ENCODE data around the gene LSM12.

The LSM12 gene

DNA sequence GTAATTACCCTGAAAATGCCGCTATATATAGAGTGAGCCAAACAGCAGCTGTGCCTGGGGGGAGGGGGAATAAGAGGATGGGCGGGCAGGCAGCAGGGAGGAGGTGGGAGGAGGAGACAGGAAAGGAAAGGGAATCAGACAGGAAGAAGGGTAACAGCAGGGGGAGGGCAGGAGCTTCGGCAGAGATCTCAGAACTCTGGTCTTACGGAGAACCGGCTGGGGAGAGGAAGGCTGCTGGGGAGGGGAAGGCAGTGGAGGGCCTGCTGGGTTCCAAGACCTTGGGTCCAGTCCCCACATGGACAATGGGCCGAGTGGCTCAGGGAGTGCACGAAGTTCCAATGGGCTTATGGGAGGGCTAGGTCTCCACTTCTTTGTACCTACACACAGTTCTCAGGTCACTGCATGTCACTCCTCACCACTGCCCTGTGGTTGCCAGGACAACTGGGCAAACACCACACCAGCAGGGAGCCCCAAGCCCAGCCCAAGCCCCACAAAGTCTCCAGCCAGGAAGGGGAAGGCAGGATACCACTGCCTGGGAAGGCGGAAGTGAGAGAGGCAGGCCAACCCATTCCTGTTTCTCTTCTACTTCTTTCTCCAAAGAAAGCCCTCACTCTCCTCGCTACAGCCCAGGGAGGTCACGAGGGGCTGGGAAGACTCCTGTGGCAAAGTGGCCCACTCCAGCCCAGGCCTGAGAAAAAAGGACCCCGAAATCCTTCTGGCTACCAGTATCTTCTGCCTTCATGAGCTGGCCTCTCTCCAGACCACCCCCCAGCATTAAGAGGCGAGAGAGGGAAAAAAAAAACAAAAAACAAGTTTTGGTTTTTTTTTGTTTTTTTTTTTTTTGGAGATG, 29.4 kb upstream of the LSM12 start:
- peak; percentile 61 for DNase-seq

DNA sequence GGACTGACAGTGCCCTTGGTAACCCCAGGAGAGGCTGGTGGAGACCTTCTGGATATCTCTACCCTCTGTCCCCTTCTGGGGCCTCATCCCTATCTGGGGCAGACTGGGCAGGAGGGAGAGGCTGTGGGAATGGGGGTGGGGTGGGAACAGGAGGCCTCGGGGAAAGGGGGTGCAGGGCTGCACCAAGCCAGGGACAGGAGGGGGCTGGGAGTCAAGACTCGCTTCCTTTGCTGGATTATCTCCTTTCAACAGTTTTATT, 28.8 kb upstream of the LSM12 start:
- no peak for DNase-seq

DNA sequence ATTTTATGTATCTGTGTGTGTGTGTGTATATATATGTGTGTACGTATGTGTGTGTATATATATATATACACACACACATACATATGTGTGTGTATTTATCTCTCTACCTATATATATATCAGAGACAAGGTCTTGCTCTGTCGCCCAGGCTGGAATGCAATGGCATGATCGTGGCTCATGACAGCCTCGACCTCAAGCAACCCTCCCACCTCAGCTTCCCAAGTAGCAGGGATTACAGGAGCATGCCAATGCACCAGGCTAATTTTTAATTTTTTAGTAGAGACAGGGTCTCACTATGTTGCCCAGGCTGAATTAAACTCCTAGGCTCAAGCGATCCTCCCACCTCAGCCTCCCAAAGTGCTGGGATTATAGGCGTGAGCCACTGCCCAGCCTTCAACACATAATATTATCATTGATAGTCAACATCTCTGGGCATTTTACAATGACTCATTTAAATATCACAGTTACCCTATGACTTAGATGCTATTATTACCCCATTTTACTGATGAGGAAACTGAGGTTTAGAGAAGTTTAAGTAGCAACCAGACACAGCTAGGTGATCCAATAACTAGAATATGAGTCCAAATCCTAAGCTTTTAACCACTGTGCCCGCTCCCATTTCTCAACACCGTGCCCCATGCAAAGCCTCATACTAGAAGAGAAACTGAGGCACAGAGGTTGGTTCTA, 28.4 kb upstream of the LSM12 start:
- no peak for DNase-seq

DNA sequence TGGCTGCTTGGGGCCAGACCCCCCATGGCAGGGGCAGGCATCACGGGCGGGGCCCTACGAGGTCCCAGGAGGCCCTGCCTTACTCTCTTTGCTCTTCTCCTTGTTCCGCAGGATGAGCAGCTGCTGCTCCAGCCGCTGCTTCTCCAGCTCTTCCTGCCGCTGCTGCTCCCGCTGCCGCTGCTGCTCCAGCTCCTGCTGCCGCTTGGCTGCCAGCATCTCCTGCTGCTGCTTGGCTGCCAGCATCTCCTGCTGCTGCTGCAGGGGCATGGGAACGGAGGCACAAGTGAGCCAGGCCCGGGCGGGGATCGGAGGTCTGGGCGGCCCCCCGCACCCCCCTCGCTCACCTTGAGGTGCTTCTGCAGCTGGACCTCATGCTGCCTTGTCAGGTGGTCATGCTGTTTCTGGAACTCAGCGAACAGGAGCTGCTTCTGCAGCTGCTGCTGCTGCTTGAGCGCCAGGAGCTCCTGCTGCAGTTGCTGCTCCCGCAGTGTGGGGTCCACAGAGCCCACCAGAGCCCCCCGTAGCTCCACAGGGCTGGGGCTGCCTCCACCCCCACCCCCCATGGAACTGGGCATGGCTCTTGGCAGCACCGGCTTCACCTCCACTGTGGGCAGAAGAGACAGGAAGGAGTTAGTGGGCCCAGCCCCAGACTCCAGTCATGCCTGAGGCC, 26.9 kb upstream of the LSM12 start:
- DNase-seq: no peak

DNA sequence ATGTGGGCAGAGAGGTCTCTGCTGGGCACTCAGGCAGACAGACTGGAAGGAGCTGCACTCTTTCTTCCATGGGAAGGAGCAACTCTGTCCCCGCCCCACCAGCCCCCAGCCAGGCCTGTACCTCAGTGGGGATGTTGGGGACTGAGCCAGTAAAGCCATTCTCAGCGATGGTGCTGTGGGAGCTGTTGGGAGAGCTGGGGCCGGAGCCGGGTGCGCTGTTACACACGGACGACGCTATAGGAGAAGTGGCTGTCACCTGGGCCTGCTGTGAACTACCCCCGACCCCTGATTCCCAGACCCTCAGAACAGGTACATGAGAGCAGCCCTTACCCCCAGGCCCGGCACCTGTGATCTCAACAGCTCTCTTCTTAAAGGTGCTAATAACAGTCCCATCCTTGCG, 25.6 kb upstream of the LSM12 start:
- no peak for DNase-seq

DNA sequence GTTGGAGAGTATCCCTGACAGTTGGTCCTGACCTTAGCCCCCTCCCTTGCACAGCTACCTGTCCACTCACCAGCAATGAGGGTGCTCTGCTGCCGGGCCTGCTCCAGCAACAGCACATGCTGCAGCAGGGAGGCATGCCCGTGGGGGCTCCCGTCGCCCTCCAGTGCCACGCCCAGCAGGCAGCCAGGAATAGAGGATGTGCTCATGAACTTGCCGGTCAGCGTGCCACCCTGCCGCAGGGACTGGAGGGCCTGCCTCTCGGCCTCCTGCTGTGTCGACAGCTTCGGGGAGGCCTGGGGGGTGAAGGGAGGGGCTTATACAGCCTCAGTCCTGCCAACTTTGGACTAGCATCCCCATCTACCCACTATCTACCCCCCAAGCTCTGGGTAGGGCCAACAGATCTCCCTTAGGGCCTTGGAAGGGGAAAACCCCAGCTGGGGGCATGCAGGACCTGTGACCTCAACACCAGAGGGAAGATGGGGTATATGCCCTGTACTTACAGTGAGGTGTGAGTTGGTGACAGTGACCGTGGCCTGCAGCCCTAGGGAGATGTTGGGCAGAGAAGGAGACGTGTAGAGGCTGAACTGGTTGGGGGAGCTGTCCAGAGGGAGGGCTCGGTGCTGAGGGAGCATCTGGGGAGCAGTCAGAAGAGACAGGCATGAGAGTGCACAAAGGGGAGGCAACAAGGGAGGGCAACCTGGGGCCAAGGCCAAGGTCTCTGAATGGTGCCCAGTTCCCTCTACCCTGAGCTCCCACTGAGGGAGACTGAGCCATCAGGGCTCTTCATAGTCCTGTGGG, 24.9 kb upstream of the LSM12 start:
- DNase-seq: no peak

DNA sequence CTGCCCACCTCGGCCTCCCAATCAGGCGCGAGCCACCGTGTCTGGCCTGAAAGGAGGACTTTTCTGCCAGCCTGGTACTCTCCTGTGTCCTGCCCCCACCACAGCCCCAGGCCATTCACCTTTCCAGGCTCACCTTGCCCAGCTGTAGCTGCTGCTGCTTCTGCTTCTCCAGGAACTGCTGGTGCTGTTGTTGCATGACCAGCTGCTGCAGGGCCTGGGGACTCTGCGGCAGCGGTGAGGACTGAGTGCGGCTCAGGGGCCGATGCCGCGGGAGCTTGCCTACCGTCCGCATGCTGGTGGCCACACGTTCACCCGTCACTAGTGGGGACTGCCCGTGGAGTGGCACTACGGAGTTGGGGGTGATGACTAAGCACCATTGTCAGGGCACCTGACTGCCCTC, 21.8 kb upstream of the LSM12 start:
- DNase-seq: no peak

DNA sequence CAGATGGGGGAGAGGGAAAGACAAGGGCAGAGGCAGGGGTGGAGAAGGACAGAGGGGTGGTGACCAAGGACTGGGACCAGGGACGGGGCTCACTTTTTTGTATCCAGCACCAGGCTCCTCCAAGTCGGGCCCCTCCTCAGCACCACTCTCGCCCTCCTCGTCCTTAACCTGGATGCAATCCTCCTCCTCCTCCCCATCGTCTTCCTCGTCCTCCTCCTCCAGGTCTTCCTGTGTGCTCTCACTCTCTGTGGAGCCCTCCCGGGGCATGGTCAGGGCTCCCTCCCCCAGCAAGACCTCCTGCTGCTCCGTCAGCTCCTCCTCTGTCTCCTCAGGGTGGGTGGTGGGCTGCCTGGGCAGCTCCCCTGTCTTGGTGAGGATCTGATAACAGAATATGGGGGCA, 20.8 kb upstream of the LSM12 start:
- DNase-seq: no peak

DNA sequence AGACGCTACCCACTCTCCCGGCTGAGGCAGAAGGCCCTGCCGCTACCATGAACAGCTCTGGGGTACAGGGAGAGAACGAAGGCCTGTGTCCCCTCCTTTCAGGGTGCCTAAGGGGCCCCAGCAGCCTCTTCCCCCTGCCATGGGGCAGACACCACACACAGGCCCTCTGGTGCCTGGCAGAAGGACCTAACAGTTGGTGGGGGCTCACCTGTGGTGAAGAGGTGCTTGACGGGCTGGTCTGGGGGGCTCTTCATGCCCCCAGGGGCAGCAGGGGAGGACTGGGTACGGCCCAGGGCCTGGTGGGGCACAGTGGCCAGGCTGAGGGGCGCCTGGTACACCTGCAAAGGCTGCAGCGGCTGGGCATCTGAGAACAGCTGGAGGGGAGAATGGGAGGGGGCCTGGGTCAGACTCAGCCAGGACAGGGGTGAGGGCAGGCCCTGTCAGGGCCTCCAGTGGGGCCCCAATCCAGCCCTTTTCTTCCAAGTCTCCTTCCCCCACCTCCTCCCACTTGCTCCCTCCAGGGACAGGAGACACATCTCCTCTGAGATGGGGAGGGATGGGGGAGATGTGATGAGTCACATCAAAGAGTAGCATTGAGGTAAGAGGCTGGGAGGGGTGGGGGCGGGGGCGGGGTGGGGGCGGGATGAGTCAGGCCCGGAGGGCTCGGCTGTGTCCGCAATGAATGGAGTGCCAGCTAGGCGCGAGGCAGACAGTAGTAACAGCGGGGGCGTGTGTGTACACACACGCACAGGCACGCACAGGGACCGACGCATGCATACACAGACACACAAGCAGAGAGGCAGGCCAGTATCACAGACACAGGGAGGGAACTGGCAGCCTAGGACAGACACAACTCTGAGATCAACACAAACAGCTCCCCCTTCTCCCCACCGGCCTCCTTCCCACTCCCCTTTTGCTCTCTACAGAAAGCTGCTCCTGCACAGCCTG, 20.2 kb upstream of the LSM12 start:
- DNase-seq: no peak

DNA sequence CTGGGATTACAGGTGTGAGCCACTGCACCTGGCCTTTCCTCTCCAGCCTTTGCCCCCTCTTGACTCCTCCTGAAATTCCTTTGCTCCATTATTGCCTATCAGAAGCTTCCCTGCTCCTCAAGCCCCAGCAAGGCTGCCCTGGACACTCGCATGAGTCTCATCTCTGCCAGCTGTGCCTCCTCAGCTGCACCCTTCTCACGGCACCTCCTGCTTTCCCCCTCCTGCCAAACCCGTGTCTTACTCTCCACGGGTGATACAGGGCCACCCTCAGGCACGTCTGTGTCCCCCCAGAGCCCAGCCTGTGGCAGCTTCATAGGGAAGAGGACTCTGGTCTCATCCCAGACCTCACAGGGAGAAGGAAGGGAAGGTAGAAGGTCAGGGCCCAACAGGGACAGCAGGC, 19.4 kb upstream of the LSM12 start:
- no peak for DNase-seq

DNA sequence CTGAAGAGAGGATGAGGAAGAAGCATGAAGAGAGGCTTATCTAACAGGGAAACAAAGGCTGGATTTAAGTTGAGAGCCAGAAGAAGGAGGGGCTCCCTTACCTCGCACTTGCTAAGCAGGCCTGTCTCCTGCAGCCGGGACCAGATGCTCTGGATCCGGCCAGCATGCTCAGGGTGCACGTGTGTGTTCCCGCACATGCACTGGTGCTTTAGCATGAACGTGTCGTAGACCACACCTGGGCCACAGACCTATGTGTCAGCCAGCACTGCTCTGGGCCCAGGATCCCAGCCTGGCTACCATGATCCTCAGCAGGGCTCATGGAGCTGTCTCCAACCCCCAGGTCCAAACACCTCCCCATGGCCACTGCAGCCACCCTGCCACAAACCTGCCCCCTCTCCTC, 18.4 kb upstream of the LSM12 start:
- DNase-seq: no peak

DNA sequence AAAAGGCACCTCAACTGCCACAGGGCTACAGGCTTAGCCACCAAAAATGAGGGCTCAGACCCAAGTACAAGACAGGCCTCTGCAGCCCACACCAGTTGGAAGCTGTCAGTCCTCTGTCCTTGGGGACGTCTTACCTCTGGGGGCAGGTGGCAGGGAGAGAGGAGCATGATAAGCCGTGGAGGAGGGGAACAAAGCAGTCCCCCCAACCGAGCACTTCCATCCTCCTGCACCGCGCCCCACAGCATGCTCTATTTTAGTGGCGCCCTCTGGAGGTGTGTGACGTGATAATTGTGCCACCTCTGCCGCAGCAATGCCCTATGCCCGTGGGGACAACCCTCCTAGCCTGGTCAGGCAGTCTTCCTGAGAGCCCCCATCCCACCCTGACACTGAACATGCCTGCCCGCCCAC, 17.7 kb upstream of the LSM12 start:
- no peak for DNase-seq

DNA sequence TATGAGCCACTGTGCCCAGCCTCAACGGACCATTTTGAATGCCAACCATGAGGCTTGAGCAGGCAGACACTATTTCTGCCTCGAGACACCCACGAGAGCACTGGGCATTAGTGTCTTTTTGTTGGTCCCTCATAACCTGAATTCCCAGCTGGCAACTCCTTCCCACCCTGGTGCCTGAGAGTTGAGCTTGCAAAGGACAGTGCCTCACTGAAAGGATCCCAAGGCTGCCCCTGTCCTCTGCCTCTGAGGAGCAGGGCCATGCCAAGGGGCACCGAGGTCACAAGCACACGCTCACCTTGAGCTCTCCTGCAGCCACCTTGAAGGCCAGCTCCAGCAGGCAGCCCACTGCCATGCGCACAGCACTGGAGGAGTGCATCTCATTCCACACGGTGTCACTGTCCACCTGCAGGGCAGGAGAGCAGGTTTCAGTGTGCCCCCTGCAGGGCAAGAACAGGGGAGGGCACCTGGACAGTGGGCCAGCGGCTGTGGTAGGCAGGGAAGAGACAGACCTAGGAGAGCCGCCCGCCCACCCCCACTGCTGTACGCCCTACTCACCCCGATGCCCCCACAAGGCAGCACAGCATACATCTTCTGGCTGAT, 16.9 kb upstream of the LSM12 start:
- no peak for DNase-seq

DNA sequence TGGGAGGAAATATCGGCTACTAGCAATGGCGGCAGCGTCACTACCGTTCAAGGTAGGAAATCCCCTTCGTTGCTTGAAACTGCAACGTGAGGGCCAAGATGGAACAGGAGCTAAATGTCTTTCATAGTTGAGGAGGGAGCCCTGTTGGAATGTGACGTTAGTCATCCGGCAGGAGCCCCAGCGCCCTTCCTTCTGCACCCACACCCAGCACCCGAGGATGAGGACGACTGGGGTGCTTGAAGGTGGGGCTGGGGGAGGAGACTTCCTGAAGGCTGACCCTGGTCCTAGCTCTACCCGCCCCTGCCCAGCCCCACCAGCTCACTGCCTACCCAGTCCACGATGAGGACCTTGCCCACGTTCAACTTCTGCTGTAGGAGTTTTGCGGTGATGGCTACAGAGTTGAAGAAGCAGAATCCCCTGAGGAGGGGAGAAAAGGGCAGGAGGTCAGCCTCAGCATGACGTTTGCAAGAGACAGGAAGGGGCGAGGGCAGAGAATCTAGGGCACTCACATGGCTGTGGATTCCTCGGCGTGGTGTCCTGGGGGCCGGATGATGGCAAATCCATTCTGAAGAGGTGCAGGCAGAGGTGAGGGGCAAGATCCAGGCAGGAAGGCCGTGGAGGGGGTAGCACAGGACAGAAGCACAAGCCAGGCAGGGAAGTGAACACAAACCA, 15.9 kb upstream of the LSM12 start:
- no peak for DNase-seq

DNA sequence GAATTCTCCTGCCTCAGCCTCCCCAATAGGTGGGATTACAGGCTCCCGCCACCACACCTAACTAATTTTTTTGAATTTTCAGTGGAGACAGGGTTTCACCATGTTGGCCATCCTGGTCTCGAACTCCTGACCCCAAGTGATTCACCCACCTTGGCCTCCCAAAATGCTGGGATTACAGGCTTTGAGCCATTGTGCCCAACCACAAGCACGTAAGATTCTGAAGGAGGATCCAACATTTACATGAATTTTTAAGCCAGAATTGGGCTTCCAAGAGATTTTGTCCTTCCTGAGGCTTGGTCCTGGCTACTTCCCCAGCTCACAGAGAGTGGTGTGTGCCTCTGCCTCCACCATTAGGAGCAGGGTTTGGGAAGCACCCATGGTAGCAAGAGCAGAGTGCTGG, 15.2 kb upstream of the LSM12 start:
- no peak for DNase-seq

DNA sequence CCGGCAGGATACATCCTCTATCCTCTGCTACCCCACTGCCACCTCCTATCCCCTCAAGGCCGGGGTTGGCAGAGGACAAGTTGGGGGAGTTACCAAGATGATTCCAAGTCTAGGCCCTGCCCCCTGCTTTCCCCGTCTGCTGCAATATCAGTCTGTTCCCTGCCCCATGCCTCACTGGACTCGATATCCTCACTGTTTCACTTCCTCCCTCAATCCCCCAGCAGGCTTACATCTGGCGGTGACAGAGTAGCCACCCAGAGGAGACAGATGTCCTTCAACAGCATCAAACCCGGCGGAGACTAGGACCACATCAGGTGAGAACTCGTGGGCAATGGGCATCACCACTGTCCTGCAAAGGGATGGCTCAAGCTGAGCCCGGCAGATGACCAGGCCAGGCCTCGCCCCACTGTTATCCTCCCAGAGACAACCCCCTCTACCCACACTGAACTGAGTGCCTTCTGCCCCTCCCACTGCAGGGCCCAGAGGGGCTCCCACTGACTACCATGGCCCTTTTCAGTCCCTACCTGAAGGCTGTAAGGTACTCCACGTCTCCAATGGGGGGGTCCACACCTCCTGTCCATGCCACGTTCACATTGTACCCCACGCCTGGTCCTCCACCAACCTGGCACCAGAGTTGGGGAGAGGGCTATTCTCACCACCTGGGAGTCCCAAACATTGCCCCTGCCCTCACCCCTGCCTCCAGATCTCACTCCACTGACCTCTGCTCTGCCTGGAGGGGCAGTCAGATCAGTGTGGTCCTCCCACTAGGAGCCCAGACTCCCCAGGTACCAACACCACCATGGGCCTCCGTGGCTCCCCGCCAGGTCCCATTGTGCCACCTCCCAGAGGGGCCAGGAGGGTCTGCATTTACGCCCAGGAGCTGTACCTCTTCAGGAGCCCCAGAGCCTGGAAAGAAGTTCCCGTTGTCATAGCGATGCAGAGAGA, 13.7 kb upstream of the LSM12 start:
- DNase-seq: no peak

DNA sequence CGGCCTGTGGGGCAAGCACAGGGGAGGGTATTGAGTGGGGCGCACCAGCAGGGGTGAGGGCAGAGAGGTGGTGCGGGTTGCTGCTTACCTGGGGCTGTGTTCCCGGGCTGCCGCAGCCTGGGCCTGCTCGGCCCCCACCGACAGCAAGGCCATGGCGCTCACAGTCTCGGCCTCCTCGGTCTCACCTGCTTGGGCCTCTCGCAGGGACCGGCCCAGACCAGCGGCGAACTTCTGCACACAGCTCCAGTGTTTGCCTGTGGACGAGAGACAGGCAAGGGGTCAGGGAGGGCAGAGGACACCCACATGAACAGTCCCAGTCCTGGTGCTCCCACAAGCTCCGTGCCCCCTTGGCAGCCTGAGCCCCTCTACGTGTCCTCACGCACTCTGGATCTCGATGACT, 11.9 kb upstream of the LSM12 start:
- DNase-seq: no peak

DNA sequence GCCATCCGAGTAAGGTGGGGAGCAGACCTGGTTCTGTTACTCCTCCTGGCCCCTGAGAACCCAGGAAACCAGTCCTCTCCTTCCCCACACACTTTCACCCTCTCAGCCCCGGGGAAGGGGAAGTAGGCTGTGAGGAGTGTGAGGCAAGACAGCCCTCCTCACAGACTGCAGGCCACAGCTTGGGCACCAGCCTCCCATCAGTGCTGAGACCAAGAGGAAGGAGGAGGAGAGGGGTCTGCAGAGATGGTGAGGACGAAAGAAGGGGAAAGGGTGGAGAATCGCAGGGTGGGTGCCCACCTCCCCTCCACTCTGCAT, 11.1 kb upstream of the LSM12 start:
- no peak for DNase-seq

DNA sequence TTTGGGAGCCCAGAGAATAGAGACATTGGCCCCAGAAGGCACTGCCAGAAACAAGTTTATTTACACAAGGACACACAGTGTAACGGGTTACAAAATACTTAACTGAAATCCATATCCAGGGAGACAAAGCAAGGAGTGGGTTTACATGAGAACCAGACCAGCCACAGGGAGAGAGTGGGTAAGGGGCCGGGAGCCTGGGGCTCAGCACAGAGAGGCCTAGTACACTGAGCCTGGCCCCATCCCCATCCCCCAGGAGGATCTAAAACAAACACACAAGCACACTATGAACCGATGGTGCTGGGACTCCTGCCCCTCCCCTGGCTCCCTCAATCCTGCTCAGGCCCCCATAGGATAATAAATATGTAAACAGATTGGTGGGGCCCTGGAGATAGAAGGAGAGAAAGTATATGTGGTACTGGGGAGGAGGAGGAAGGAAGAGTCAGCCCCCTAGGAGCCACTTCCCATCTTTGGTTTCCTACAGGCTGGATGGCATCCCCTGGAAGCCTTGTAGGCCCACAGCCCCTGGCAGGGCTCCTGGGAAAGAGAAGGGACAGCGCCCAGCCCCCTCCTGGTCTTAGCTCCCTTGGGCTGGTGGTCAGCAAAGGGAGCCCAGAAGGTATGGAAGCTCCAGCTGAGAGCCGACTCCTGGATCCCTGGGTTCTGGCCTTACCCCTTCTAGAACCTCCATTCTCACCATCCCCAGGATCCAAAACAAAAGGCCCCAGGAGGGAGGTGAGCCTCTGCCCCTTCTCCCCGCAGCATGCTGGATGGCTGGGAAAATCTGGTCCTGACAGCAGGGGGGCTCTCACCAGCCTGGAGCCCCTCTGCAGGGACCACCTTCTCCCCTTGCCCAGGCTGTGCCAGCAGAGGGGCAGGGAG, 10.5 kb upstream of the LSM12 start:
- DNase-seq: peak; percentile 25

Measured in NCI-H526 treated with DMSO at 0.1 percent for 48 hours (cell line).